T-helper 1 cell (primary cell): ENCODE measurements around the gene NSUN4.

ENCODE experiments used
- DNase-seq, 5 donors: peaks; one replicate each; pipeline ENCODE4 v3.0.0-alpha.2; 2012 to 2020

The NSUN4 gene

GRCh38 chr1:46407636-46408035, 67.0 kb downstream of the NSUN4 start:
- no peak for DNase-seq

- DNase-seq = no peak
Observed at GRCh38 chr1:46408356-46409062, 67.9 kb downstream of the NSUN4 start.

GRCh38 chr1:46409063-46409372, 68.4 kb downstream of the NSUN4 start:
- DNase-seq = no peak

- DNase-seq = no peak
Observed at GRCh38 chr1:46410156-46411009, 69.8 kb downstream of the NSUN4 start.

DNA sequence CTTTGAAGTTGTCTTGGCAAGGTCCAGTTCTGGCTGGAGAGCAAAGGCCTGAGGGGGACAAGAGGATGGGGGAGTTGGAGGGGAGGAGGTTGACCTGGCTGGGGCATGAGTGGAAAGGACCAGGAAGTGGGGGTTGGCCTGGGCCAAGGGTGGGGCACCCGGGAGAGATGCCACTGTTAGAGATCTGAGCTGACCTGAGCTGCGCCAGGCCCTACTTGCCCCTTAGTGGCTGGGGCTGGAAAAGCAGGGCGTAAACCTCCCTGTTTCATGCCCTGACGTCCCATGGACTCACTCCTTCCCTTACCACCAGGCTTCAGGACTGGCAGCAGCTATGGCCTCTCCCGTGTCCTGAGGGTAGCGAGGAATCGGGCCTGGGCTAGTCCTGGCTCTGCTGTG, 70.4 kb downstream of the NSUN4 start:
- no peak for DNase-seq
